Measurements from ENCODE around the gene ZNF594. TPM values are rescaled to one million over a fixed set of nuclear protein-coding genes. Genes with fewer than 3 reads are reported as not detected.

Gene ZNF594
- total RNA-seq (2021) (9.5 to 11.6 TPM (median 10.1 TPM) in 3 replicates), Bru-seq, nascent RNA (percentile 94 among the genes with signal in this experiment)
- long read RNA-seq, experiment 1, full-length matches to known transcripts, result 33 of 40 reads
- long read RNA-seq, experiment 1, partial matches to known transcripts, result 0 of 40 reads
- long read RNA-seq, experiment 1, other reads (novel, unspliced or antisense), result 7 of 40 reads
- long read RNA-seq, experiment 2, partial matches to known transcripts, result 0 of 2 reads
- long read RNA-seq, experiment 2, other reads (novel, unspliced or antisense), result 0 of 2 reads
- long read RNA-seq, experiment 3, partial matches to known transcripts, result 0 of 1 reads
- long read RNA-seq, experiment 3, other reads (novel, unspliced or antisense), result 1 of 1 reads

DNA sequence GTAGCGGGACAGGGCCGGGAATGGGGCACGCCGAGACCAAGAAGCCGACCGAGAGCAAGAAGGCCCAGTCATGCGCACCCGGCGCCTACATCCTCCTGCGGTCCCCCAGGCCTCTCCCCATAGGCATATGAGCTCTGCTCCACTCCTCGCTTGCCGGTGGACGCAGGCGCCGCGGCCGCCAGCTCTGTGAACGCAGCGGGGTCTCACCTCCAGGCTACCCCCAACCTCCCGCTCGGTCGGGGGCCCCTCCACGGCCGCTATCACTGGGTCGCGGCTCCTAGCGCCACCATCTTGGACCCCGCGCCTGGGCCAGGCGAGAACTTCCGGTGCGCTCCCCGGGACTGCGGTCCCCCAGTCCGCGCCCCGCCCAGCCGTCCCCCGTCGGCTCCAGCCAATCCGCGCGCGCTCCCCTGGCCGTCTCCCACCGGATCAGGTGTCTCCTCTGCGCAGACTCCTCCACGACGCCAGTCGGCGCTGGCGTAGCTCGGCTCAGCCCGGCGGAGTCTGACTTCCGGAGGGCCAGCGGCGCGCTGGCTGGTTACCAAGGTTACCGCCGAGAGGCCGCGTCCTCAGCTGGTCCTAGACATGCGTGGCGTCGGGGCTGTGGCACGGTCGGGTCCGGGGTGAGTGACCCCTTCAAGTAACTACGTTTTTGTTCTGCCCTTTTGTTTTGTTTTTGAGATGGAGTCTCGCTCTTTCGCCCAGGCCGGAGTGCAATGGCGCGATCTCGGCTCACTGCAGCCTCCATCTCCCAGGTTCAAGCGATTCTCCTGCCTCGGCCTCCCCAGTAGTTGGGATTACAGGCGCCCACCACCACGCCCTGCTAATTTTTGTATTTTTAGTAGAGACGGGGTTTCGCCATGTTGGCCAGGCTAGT lies at the start of gene ZNF594:
Gene ZNF594, minus strand, starts transcription at position 328 of the 877 bp plus-strand sequence. CDS start 7,612 bp downstream, outside the sequence.
- H3K27me3 Mint-ChIP-seq (ENCODE audit: low read depth), result peaks cover 11% of the 10 kb centered on the region
- H3K27ac Mint-ChIP-seq, result no peak within 1 kb of the TSS
- peaks cover 44% of the 10 kb centered on the region for H3K36me3 Mint-ChIP-seq
- H3K4me3 Mint-ChIP-seq, result peak within 1 kb of the TSS; percentile 87
- peaks cover 46% of the 10 kb centered on the region for H3K9me3 Mint-ChIP-seq
- ATAC-seq (peak; percentile 100), DNase-seq (ENCODE audit: low spot score) (peak; percentile 96)
- ChIA-PET POLR2A (interaction anchor here (0.5 kb wide), 1 partner anchor 62 kb away, joined by 3 read pairs; no protein-coding TSS in a partner anchor), CTCF (interaction anchor here (0.6 to 2.4 kb wide), 7 partner anchors 13 to 247 kb away, joined by 3 to 8 read pairs (median 4); partner anchors contain the start of gene C1QBP)
- H3K4me1 Mint-ChIP-seq, result peaks cover 7% of the 10 kb centered on the region
- TF ChIP-seq, protein P1, sequence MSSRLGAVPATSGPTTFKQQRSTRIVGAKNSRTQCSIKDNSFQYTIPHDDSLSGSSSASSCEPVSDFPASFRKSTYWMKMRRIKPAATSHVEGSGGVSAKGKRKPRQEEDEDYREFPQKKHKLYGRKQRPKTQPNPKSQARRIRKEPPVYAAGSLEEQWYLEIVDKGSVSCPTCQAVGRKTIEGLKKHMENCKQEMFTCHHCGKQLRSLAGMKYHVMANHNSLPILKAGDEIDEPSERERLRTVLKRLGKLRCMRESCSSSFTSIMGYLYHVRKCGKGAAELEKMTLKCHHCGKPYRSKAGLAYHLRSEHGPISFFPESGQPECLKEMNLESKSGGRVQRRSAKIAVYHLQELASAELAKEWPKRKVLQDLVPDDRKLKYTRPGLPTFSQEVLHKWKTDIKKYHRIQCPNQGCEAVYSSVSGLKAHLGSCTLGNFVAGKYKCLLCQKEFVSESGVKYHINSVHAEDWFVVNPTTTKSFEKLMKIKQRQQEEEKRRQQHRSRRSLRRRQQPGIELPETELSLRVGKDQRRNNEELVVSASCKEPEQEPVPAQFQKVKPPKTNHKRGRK (CRISPR knock-in tag; IDR thresholded peaks at IDR 0.05; ENCODE audit: borderline replicate concordance), result 0 out of 2 replicates have a peak, but pooled peaks have one; percentile 48
- TF ChIP-seq, protein P2, sequence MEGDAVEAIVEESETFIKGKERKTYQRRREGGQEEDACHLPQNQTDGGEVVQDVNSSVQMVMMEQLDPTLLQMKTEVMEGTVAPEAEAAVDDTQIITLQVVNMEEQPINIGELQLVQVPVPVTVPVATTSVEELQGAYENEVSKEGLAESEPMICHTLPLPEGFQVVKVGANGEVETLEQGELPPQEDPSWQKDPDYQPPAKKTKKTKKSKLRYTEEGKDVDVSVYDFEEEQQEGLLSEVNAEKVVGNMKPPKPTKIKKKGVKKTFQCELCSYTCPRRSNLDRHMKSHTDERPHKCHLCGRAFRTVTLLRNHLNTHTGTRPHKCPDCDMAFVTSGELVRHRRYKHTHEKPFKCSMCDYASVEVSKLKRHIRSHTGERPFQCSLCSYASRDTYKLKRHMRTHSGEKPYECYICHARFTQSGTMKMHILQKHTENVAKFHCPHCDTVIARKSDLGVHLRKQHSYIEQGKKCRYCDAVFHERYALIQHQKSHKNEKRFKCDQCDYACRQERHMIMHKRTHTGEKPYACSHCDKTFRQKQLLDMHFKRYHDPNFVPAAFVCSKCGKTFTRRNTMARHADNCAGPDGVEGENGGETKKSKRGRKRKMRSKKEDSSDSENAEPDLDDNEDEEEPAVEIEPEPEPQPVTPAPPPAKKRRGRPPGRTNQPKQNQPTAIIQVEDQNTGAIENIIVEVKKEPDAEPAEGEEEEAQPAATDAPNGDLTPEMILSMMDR (IDR thresholded peaks at IDR 0.05), result peak; percentile 35; the same call in 1 of the 2 replicates
- TF ChIP-seq ZNF232 (CRISPR knock-in tag; IDR thresholded peaks at IDR 0.05) (0 out of 2 replicates have a peak, but pooled peaks have one; percentile 71), ZNF138 (CRISPR knock-in tag; conservative IDR thresholded peaks at IDR 0.05) (0 out of 2 replicates have a peak, but pooled peaks have one; percentile 66), KAT7 (CRISPR knock-in tag; IDR thresholded peaks at IDR 0.05; ENCODE audit: borderline replicate concordance) (0 out of 2 replicates have a peak, but pooled peaks have one; percentile 97), FOXJ3 (CRISPR knock-in tag; IDR thresholded peaks at IDR 0.05; ENCODE audit: borderline replicate concordance) (no peak), MYBL2 (CRISPR knock-in tag; IDR thresholded peaks at IDR 0.05) (peak; percentile 17; the same call in 1 of the 2 replicates), NR3C1 (CRISPR knock-in tag; conservative IDR thresholded peaks at IDR 0.05; ENCODE audit: low read depth) (no peak), CBFB (CRISPR knock-in tag; IDR thresholded peaks at IDR 0.05; ENCODE audit: low read depth) (no peak), JUN (CRISPR knock-in tag; IDR thresholded peaks at IDR 0.05) (0 out of 2 replicates have a peak, but pooled peaks have one; percentile 33), ZNF263 (CRISPR knock-in tag; IDR thresholded peaks at IDR 0.05; ENCODE audit: low read depth) (0 out of 2 replicates have a peak, but pooled peaks have one; percentile 21), NR1H2 (CRISPR knock-in tag; IDR thresholded peaks at IDR 0.05) (0 out of 2 replicates have a peak, but pooled peaks have one; percentile 34), ZBTB21 (CRISPR knock-in tag; IDR thresholded peaks at IDR 0.05; ENCODE audit: borderline replicate concordance) (peak; percentile 88), RELA (CRISPR knock-in tag; IDR thresholded peaks at IDR 0.05; ENCODE audit: borderline replicate concordance) (0 out of 2 replicates have a peak, but pooled peaks have one; percentile 22), GRHL2 (CRISPR knock-in tag; IDR thresholded peaks at IDR 0.05; ENCODE audit: insufficient replicate concordance, severe bottlenecking) (no peak), TCF7 (CRISPR knock-in tag; IDR thresholded peaks at IDR 0.05; ENCODE audit: low read depth) (no peak), TEAD1 (CRISPR knock-in tag; IDR thresholded peaks at IDR 0.05) (no peak), SP1 (CRISPR knock-in tag; conservative IDR thresholded peaks at IDR 0.05) (peak; percentile 82; the same call in 1 of the 2 replicates), ZNF121 (CRISPR knock-in tag; IDR thresholded peaks at IDR 0.05) (no peak), ELF4 (CRISPR knock-in tag; IDR thresholded peaks at IDR 0.05; ENCODE audit: low read depth) (peak; percentile 17; the same call in 1 of the 2 replicates)
- TF ChIP-seq, protein P3, sequence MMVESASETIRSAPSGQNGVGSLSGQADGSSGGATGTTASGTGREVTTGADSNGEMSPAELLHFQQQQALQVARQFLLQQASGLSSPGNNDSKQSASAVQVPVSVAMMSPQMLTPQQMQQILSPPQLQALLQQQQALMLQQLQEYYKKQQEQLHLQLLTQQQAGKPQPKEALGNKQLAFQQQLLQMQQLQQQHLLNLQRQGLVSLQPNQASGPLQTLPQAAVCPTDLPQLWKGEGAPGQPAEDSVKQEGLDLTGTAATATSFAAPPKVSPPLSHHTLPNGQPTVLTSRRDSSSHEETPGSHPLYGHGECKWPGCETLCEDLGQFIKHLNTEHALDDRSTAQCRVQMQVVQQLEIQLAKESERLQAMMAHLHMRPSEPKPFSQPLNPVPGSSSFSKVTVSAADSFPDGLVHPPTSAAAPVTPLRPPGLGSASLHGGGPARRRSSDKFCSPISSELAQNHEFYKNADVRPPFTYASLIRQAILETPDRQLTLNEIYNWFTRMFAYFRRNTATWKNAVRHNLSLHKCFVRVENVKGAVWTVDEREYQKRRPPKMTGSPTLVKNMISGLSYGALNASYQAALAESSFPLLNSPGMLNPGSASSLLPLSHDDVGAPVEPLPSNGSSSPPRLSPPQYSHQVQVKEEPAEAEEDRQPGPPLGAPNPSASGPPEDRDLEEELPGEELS (CRISPR knock-in tag; IDR thresholded peaks at IDR 0.05), result peak; percentile 78
- TF ChIP-seq, protein P4, sequence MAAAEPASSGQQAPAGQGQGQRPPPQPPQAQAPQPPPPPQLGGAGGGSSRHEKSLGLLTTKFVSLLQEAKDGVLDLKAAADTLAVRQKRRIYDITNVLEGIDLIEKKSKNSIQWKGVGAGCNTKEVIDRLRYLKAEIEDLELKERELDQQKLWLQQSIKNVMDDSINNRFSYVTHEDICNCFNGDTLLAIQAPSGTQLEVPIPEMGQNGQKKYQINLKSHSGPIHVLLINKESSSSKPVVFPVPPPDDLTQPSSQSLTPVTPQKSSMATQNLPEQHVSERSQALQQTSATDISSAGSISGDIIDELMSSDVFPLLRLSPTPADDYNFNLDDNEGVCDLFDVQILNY (CRISPR knock-in tag; IDR thresholded peaks at IDR 0.05), result peak; percentile 61; the same call in 1 of the 2 replicates
- TF ChIP-seq, protein P5, sequence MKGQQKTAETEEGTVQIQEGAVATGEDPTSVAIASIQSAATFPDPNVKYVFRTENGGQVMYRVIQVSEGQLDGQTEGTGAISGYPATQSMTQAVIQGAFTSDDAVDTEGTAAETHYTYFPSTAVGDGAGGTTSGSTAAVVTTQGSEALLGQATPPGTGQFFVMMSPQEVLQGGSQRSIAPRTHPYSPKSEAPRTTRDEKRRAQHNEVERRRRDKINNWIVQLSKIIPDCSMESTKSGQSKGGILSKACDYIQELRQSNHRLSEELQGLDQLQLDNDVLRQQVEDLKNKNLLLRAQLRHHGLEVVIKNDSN (CRISPR knock-in tag; IDR thresholded peaks at IDR 0.05), result 0 out of 2 replicates have a peak, but pooled peaks have one; percentile 52
- TF ChIP-seq, protein P6, sequence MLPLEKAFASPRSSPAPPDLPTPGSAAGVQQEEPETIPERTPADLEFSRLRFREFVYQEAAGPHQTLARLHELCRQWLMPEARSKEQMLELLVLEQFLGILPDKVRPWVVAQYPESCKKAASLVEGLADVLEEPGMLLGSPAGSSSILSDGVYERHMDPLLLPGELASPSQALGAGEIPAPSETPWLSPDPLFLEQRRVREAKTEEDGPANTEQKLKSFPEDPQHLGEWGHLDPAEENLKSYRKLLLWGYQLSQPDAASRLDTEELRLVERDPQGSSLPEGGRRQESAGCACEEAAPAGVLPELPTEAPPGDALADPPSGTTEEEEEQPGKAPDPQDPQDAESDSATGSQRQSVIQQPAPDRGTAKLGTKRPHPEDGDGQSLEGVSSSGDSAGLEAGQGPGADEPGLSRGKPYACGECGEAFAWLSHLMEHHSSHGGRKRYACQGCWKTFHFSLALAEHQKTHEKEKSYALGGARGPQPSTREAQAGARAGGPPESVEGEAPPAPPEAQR (CRISPR knock-in tag; IDR thresholded peaks at IDR 0.05), result no peak
- TF ChIP-seq, protein P7, sequence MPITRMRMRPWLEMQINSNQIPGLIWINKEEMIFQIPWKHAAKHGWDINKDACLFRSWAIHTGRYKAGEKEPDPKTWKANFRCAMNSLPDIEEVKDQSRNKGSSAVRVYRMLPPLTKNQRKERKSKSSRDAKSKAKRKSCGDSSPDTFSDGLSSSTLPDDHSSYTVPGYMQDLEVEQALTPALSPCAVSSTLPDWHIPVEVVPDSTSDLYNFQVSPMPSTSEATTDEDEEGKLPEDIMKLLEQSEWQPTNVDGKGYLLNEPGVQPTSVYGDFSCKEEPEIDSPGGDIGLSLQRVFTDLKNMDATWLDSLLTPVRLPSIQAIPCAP (CRISPR knock-in tag; IDR thresholded peaks at IDR 0.05), result no peak

Measured in WTC11 (cell line).